H1 (cell line): Measurements from ENCODE around the gene SWI5. TPM values are rescaled to one million over a fixed set of nuclear protein-coding genes. Genes with fewer than 3 reads are reported as not detected.

ENCODE experiments used
- CTCF ChIA-PET: fragments of 300-600 bp; sonication (Branson Sonifier 250); formaldehyde crosslinking; loops from one replicate; lab custom pipeline; 2021; ENCODE audit not compliant: partially characterized antibody; lab: Charles Lee
- POLR2A ChIA-PET: fragments of 300-600 bp; sonication (Branson Sonifier 250); formaldehyde crosslinking; loops from one replicate; lab custom pipeline; 2021; ENCODE audit warnings: inconsistent platforms; ENCODE audit not compliant: partially characterized antibody; lab: Charles Lee
- DNase-seq, 2 experiments: peaks; one replicate each; pipeline versions ENCODE4 v3.0.0 to v3.0.0-alpha.2; 2010 to 2022; ENCODE audit warnings: low spot score in 2 of 2, low read depth in 1 of 2, mixed read lengths in 1 of 2
- FAIRE-seq: peaks from 2 replicates; lab custom pipeline; 2011; peaks lifted over from hg19 to GRCh38; lab: Jason Lieb, UNC
- H2AFZ ChIP-seq: 2 replicates; pipeline ENCODE4 v1.8.1; 2012; ENCODE audit warnings: low read length, inconsistent platforms
- H2AK5ac ChIP-seq: 2 replicates; pipeline ENCODE4 v1.6.1; 2013; ENCODE audit warnings: low read depth, low read length
- H2BK120ac ChIP-seq: replicated peaks from 2 replicates; pipeline ENCODE3; 2013; ENCODE audit warnings: low read depth, low read length, inconsistent platforms
- H2BK12ac ChIP-seq: 2 replicates; pipeline ENCODE4 v1.6.1; 2013; ENCODE audit warnings: low read depth, low read length
- H2BK15ac ChIP-seq: 2 replicates; pipeline ENCODE4 v1.6.1; 2013; ENCODE audit warnings: low read length
- H2BK20ac ChIP-seq: 2 replicates; pipeline ENCODE4 v1.6.1; 2013; ENCODE audit warnings: low read length
- H2BK5ac ChIP-seq: 2 replicates; pipeline ENCODE4 v1.6.1; 2013; ENCODE audit warnings: low read depth, low read length
- H3K14ac ChIP-seq: 2 replicates; pipeline ENCODE4 v1.6.1; 2013; ENCODE audit warnings: inconsistent platforms; ENCODE audit not compliant: insufficient read length
- H3K18ac ChIP-seq: 2 replicates; pipeline ENCODE4 v1.6.1; 2013; ENCODE audit warnings: low read length; ENCODE audit errors: extremely low read depth
- H3K23ac ChIP-seq: 2 replicates; pipeline ENCODE4 v1.6.1; 2013; ENCODE audit warnings: inconsistent platforms; ENCODE audit not compliant: insufficient read length
- H3K23me2 ChIP-seq: 2 replicates; pipeline ENCODE4 v1.6.1; 2013; ENCODE audit warnings: low read depth, low read length
- H3K27ac ChIP-seq: 2 replicates; pipeline ENCODE4 v1.6.1; 2011; ENCODE audit warnings: low read depth, low read length, inconsistent platforms
- H3K27me3 ChIP-seq, 4 experiments: replicated peaks in 1 of 4; 1 replicate in 1 of 4; 2 replicates in 3 of 4; pipeline versions ENCODE4 v1.6.1 to v1.8.1; 2011 to 2013; ENCODE audit warnings: low read length in 3 of 4, mild to moderate bottlenecking in 3 of 4, inconsistent platforms in 2 of 4, mixed read lengths in 2 of 4, moderate library complexity in 1 of 4; ENCODE audit not compliant: control insufficient read depth in 3 of 4, insufficient read depth in 3 of 4; ENCODE audit errors: extremely low read depth in 1 of 4
- H3K36me3 ChIP-seq, 4 experiments: 2 replicates each; pipeline versions ENCODE4 v1.6.1 to v1.8.1; 2011 to 2013; ENCODE audit warnings: mild to moderate bottlenecking in 4 of 4, low read length in 3 of 4, moderate library complexity in 2 of 4, control low read depth in 1 of 4, inconsistent platforms in 1 of 4; ENCODE audit not compliant: insufficient read depth in 4 of 4, control insufficient read depth in 2 of 4
- H3K4ac ChIP-seq: replicated peaks from 2 replicates; pipeline ENCODE3; 2013; ENCODE audit warnings: low read length, low read depth, mixed read lengths, inconsistent platforms; ENCODE audit not compliant: insufficient read length
- H3K4me1 ChIP-seq, 4 experiments: replicated peaks in 1 of 4; 1 replicate in 1 of 4; 2 replicates in 3 of 4; pipeline versions ENCODE4 v1.6.1 to v1.8.1; 2011 to 2013; ENCODE audit warnings: low read length in 3 of 4, inconsistent platforms in 2 of 4, mixed read lengths in 1 of 4; ENCODE audit not compliant: insufficient read depth in 4 of 4, control insufficient read depth in 3 of 4
- H3K4me2 ChIP-seq, 2 experiments: 2 replicates each; pipeline versions ENCODE4 v1.6.1 to v1.8.1; 2011 to 2013; ENCODE audit warnings: low read depth in 2 of 2, low read length in 2 of 2, control low read depth in 1 of 2, inconsistent platforms in 1 of 2, mild to moderate bottlenecking in 1 of 2; ENCODE audit not compliant: insufficient read depth in 1 of 2
- H3K4me3 ChIP-seq, 4 experiments: fragments of 200-600, 300-600 bp in 1 of 4; sonication (generic), shearing (Covaris generic), sonication (Bioruptor Twin) in 1 of 4; 2 replicates each; pipeline versions ENCODE4 v1.5.1 to v1.8.1; 2011 to 2016; ENCODE audit warnings: low read length in 4 of 4, low read depth in 3 of 4, control low read depth in 2 of 4, inconsistent platforms in 2 of 4, mild to moderate bottlenecking in 2 of 4, mixed read lengths in 1 of 4, moderate library complexity in 1 of 4; ENCODE audit not compliant: insufficient read depth in 2 of 4; ENCODE audit errors: extremely low read depth in 1 of 4
- H3K56ac ChIP-seq: replicated peaks from 2 replicates; pipeline ENCODE3; 2013; ENCODE audit warnings: low read depth, mild to moderate bottlenecking, mixed read lengths, low read length, inconsistent platforms; ENCODE audit not compliant: insufficient read length
- H3K79me1 ChIP-seq: 2 replicates; pipeline ENCODE4 v1.6.1; 2013; ENCODE audit warnings: low read depth, low read length, control low read depth
- H3K79me2 ChIP-seq, 2 experiments: 2 replicates each; pipeline versions ENCODE4 v1.6.1 to v1.8.1; 2012 to 2013; ENCODE audit warnings: low read length in 2 of 2, mild to moderate bottlenecking in 2 of 2, inconsistent platforms in 1 of 2; ENCODE audit not compliant: insufficient read depth in 2 of 2, control insufficient read depth in 1 of 2
- H3K9ac ChIP-seq, 4 experiments: replicated peaks in 1 of 4; 1 replicate in 1 of 4; 2 replicates in 3 of 4; pipeline versions ENCODE4 v1.6.1 to v1.8.1; 2011 to 2013; ENCODE audit warnings: low read depth in 3 of 4, low read length in 3 of 4, control low read depth in 2 of 4, mild to moderate bottlenecking in 2 of 4, moderate library complexity in 2 of 4, inconsistent platforms in 1 of 4; ENCODE audit errors: extremely low read depth in 1 of 4
- H3K9me3 ChIP-seq, 2 experiments: 2 replicates each; pipeline versions ENCODE4 v1.6.1 to v1.8.1; 2012 to 2013; ENCODE audit warnings: mild to moderate bottlenecking in 2 of 2, moderate library complexity in 2 of 2, control low read depth in 1 of 2, inconsistent platforms in 1 of 2, low read depth in 1 of 2, low read length in 1 of 2, mixed read lengths in 1 of 2; ENCODE audit not compliant: insufficient read depth in 2 of 2
- H4K20me1 ChIP-seq, 2 experiments: replicated peaks in 1 of 2; 2 replicates each; pipeline versions ENCODE3 to v1.8.1; 2011 to 2013; ENCODE audit warnings: inconsistent platforms in 2 of 2, low read length in 2 of 2, mild to moderate bottlenecking in 1 of 2; ENCODE audit not compliant: insufficient read depth in 2 of 2, control insufficient read depth in 1 of 2
- H4K5ac ChIP-seq: 2 replicates; pipeline ENCODE4 v1.6.1; 2013; ENCODE audit warnings: low read length, low read depth, mixed read lengths, inconsistent platforms; ENCODE audit not compliant: insufficient read length
- H4K8ac ChIP-seq: 2 replicates; pipeline ENCODE4 v1.8.0; 2013; ENCODE audit warnings: mild to moderate bottlenecking, moderate library complexity, low read length, inconsistent platforms; ENCODE audit not compliant: insufficient read depth; ENCODE audit errors: extremely low read depth
- H4K91ac ChIP-seq: replicated peaks from 2 replicates; pipeline ENCODE3; 2013; ENCODE audit warnings: low read length, mixed read lengths, inconsistent platforms; ENCODE audit not compliant: insufficient read length
- KDM1A ChIP-seq: fragments of 200-600, 300-600 bp; sonication (generic); IDR thresholded peaks from 2 replicates; pipeline ENCODE4 v1.7.1; 2016; ENCODE audit warnings: mild to moderate bottlenecking, low read length, borderline replicate concordance
- RXRA ChIP-seq: IDR thresholded peaks from 2 replicates; pipeline ENCODE4 v1.6.1; 2011; ENCODE audit warnings: low read depth, mild to moderate bottlenecking, low read length, moderate library complexity; ENCODE audit not compliant: insufficient read depth
- SUZ12 ChIP-seq: fragments of 200-600 bp; sonication (generic); IDR thresholded peaks from 2 replicates; pipeline ENCODE4 v1.6.1; 2012; ENCODE audit warnings: mild to moderate bottlenecking, inconsistent platforms, low read length, moderate library complexity, mixed read lengths
- TCF12 ChIP-seq: IDR thresholded peaks from 2 replicates; pipeline ENCODE4 v1.6.1; 2011; ENCODE audit warnings: low read depth, mild to moderate bottlenecking, low read length
- ZNF274 ChIP-seq: IDR thresholded peaks from 2 replicates; pipeline ENCODE4 v1.7.0; 2012; ENCODE audit warnings: low read length, borderline replicate concordance; ENCODE audit errors: extremely low read depth
- WGBS, 2 experiments: shearing (Covaris generic) in 1 of 2; methylation state at CpG; one replicate each; pipeline versions ENCODE4 v1.1.6 to v1.1.7; 2013 to 2015; ENCODE audit warnings: low lambda C conversion rate in 2 of 2, mixed read lengths in 2 of 2, inconsistent platforms in 1 of 2, low coverage in 1 of 2, missing lambda C conversion rate in 1 of 2; ENCODE audit not compliant: insufficient replicate concordance in 2 of 2, insufficient coverage in 1 of 2, insufficient read length in 1 of 2; ENCODE audit errors: extremely low coverage in 1 of 2, missing lambda C conversion rate in 1 of 2; 5-methylcytosine and 5-hydroxymethylcytosine counted together
- polyA plus RNA-seq, 7 experiments: library from polyadenylated mRNA; depleted of rRNA in 3 of 7; stranded (reverse) in 5 of 7; unstranded in 2 of 7; fragments of >200 nt in 5 of 7; fragments of 200-250 nt in 2 of 7; gene quantifications; 1 replicate in 5 of 7; 2 replicates in 1 of 7; 4 replicates in 1 of 7; pipeline versions ENCODE4 v1.2.1 to v1.2.3, GENCODE V29; 2011 to 2013; ENCODE audit warnings: missing spikeins in 2 of 7, mixed read lengths in 2 of 7
- total RNA-seq: library from RNA; stranded (reverse); fragmentation: NEBNext Ultra II Directional; extraction: Animal tissue kit (Norgen Biotek cat#: 25700); gene quantifications from 2 replicates; pipeline ENCODE4 v1.2.1, GENCODE V29; 2021
- TF ChIP-seq, protein P1 (sequence below), 3 experiments: IDR thresholded peaks; 1 replicate in 2 of 3; 2 replicates in 1 of 3; pipeline versions ENCODE4 v1.5.1 to v1.6.1; 2011; ENCODE audit warnings: low read length in 3 of 3, mild to moderate bottlenecking in 3 of 3, inconsistent platforms in 2 of 3, low read depth in 1 of 3, moderate library complexity in 1 of 3; ENCODE audit not compliant: insufficient read depth in 1 of 3; ENCODE audit errors: control extremely low read depth in 1 of 3
- TF ChIP-seq, protein P2 (sequence below): IDR thresholded peaks from 2 replicates; pipeline ENCODE4 v1.6.1; 2011; ENCODE audit warnings: low read length, improper control_type of control experiment

Gene SWI5
- total and polyA plus RNA-seq, 2 of the 8 experiments (the other 6 are each of a cell fraction or from before 2014, with no cell fraction given) = 29.0 to 59.5 TPM

DNA sequence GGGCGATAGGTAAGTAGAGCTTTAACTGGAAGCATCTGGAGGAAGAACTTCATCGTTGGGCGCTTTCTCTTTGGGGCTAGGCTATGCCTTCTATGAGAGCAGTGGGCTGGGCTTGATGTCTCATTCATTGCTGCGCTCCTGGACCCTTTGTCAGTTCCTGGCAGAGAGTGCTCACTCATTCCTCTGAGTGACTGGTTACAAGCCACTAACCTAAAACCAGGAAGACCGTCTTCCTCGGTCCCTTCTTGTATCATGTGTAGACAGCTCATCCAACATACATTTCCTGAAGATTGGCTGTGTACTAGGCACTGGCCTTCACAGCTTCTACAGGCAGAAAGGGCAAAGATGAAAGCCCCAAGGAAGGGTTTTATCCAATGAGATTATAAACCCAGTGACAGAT, 6.4 kb downstream of the SWI5 start:
- H3K14ac ChIP-seq = no peak overlapping the region
- H2BK5ac ChIP-seq = no peak overlapping the region
- peaks cover 0 to 3% (median 1%) of the 10 kb centered on the region in 4 experiments; a peak in 2 of 8 replicates for H3K36me3 ChIP-seq
- no peak overlapping the region for H2BK12ac ChIP-seq
- H3K23me2 ChIP-seq = no peaks in the 10 kb centered on the region; the same call in 1 of the 2 replicates
- no peak overlapping the region for H2BK120ac ChIP-seq
- H2BK20ac ChIP-seq = no peak overlapping the region
- H3K9me3 ChIP-seq = no peaks in the 10 kb centered on the region
- WGBS, 2 experiments = 98% methylated on average over 6 of the region's 6 CpGs; no CpG with 5 or more reads in 1 of the 2 experiments
- no peak overlapping the region for H3K18ac ChIP-seq
- H3K79me2 ChIP-seq = no peaks in the 10 kb centered on the region
- H3K4ac ChIP-seq = no peak overlapping the region
- no peak overlapping the region for H3K9ac ChIP-seq
- ChIA-PET CTCF (interaction anchor here (0.6 to 1.0 kb wide), 3 partner anchors 80 to 171 kb away, joined by 3 to 5 read pairs (median 4); no protein-coding TSS in a partner anchor), POLR2A (interaction anchor here (0.9 to 1.1 kb wide), 2 partner anchors 21 to 54 kb away, joined by 3 read pairs; no protein-coding TSS in a partner anchor)
- H3K27ac ChIP-seq = no peak overlapping the region
- no peak overlapping the region for H4K91ac ChIP-seq
- DNase-seq (no peak), FAIRE-seq (no peak)
- H3K4me1 ChIP-seq = no peaks in the 10 kb centered on the region
- H2AFZ ChIP-seq = no peak overlapping the region
- H4K20me1 ChIP-seq = peaks cover 0 to 3% of the 10 kb centered on the region in 2 experiments
- H2AK5ac ChIP-seq = no peak overlapping the region
- H3K56ac ChIP-seq = no peak overlapping the region
- H2BK15ac ChIP-seq = no peak overlapping the region
- no peak overlapping the region for H4K8ac ChIP-seq
- H4K5ac ChIP-seq = no peak overlapping the region
- no peak overlapping the region for H3K23ac ChIP-seq
- H3K4me3 ChIP-seq = no peak overlapping the region
- no peaks in the 10 kb centered on the region for H3K79me1 ChIP-seq
- no peak overlapping the region for H3K4me2 ChIP-seq
- H3K27me3 ChIP-seq = no peaks in the 10 kb centered on the region
- TF ChIP-seq TCF12 (no peak), ZNF274 (no peak), SUZ12 (no peak), RXRA (no peak), KDM1A (no peak)
- TF ChIP-seq, protein P1, sequence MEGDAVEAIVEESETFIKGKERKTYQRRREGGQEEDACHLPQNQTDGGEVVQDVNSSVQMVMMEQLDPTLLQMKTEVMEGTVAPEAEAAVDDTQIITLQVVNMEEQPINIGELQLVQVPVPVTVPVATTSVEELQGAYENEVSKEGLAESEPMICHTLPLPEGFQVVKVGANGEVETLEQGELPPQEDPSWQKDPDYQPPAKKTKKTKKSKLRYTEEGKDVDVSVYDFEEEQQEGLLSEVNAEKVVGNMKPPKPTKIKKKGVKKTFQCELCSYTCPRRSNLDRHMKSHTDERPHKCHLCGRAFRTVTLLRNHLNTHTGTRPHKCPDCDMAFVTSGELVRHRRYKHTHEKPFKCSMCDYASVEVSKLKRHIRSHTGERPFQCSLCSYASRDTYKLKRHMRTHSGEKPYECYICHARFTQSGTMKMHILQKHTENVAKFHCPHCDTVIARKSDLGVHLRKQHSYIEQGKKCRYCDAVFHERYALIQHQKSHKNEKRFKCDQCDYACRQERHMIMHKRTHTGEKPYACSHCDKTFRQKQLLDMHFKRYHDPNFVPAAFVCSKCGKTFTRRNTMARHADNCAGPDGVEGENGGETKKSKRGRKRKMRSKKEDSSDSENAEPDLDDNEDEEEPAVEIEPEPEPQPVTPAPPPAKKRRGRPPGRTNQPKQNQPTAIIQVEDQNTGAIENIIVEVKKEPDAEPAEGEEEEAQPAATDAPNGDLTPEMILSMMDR (IDR thresholded peaks at IDR 0.05; ENCODE audit: control extremely low read depth in 1 of 3, insufficient read depth in 1 of 3, low read depth in 1 of 3, low read length in 3 of 3) = no peak
- TF ChIP-seq, protein P2, sequence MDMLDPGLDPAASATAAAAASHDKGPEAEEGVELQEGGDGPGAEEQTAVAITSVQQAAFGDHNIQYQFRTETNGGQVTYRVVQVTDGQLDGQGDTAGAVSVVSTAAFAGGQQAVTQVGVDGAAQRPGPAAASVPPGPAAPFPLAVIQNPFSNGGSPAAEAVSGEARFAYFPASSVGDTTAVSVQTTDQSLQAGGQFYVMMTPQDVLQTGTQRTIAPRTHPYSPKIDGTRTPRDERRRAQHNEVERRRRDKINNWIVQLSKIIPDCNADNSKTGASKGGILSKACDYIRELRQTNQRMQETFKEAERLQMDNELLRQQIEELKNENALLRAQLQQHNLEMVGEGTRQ = no peak
